NCI-H69 (cell line): ENCODE results near the gene NCOA5.
"Not testable (repeated sequence)": the region's sequence is repeated elsewhere in the genome, so short reads cannot be mapped to it uniquely, and the experiment has no call there.

Experiments used
- DNase-seq: peaks from one replicate; lab custom pipeline; 2025; lab: John Stamatoyannopoulos, UW

The NCOA5 gene

GRCh38 chr20:46120136-46120535, 30.4 kb upstream of the NCOA5 start:
- no peak for DNase-seq

DNA sequence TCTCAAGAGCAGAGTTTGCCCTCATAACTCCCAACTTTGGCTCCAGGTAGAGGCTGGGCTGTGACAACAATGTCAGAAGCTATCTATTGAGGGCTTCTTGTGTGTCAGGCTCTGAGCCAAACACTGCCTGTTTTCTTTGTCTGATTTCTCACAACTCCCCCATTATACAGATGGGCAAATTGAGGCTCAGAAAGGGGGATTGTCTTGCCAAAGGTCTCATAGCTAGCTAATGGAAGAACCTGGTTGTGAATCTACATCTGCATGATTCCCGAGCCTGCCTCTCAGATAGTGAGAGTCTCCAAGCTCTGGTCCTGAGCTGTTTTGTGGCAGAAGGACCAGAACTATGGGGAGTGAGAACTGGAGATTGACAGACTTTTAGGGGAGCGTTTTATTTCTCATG, 29.8 kb upstream of the NCOA5 start:
- no peak for DNase-seq

GRCh38 chr20:46119028-46119546, 29.3 kb upstream of the NCOA5 start:
- no peak for DNase-seq

GRCh38 chr20:46118481-46119020, 28.8 kb upstream of the NCOA5 start:
- peak; percentile 10 for DNase-seq

- DNase-seq: peak; percentile 20
Measured at GRCh38 chr20:46117704-46118467, 28.1 kb upstream of the NCOA5 start, which contains the start of gene CD40. Gene CD40, plus strand, starts transcription at chr20:46118314. Its CDS starts 30 bp downstream, at chr20:46118344.

DNA sequence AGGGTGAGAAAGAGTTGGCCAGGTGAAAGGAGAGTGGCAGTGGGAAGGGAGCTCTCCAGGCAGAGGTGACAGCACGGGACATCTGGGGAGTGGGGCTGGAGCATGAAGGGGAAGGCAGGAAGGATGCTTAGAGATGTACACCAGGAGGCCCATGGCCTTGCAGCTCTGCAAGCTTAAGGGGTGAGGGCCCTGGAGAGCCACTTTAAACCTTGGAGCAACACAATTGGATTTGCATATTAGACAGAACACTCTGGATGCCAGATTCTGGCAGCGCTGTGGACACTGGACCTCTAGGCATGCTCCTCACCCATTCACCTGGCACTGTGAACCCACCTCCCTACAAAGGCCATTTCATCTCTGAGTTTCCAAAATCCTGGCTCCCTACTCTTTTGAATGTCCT, 24.7 kb upstream of the NCOA5 start:
- DNase-seq: no peak

DNA sequence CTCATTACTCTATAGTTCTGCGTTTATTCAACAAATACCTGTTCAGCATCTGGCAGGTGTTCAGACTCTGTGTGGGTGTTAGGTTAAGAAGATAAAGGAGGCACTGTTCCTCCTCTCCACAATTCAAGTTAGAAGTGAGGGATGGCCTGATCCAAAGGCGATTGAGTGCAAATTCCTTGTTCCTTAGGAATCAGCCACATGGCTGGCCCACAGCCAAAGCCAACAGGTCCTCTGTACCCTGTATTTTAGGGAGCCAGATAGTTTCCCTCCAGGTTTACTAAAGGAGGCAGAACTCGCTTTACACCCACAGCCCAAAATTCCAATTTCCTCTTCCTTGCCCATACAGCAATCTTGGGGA, 23.3 kb upstream of the NCOA5 start:
- no peak for DNase-seq

DNA sequence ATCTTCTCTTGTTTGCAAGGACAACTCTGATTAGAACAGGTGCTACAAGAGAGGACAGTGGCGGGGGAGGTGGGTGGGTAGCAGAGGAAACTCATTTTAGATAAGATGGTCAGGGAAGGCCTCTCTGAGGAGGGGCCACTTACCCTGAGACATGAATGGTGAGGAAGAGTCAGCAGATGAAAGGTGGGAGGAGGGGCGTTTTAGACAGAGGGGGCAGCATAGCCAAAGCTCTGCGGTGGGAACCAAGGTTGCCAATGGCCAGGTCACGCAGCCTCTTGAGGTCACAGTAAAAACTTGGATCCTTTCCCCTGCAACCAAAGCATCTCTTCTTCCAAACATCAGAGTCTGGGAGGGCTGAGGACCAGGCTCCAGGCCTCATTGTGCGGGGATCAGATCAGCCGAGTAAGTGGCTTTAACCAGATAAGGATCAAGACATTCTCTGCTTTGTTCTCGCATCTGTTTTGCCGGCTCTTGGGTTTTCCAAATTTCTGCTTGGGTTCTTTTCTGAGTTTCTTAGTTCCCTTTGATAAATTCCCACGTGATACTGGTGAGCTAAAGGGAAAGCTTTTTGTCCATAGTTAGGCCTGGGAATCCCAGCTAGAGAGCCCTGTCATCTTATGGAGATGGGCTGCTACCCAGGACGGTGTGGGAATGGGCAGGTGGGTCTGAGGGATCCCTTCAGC, 22.8 kb upstream of the NCOA5 start:
- DNase-seq: no peak

- DNase-seq: no peak
Measured at GRCh38 chr20:46111836-46112212, 22.1 kb upstream of the NCOA5 start.

- DNase-seq: no peak
Measured at GRCh38 chr20:46111028-46111835, 21.5 kb upstream of the NCOA5 start.

- DNase-seq: no peak
Measured at GRCh38 chr20:46108976-46109375, 19.2 kb upstream of the NCOA5 start.

DNA sequence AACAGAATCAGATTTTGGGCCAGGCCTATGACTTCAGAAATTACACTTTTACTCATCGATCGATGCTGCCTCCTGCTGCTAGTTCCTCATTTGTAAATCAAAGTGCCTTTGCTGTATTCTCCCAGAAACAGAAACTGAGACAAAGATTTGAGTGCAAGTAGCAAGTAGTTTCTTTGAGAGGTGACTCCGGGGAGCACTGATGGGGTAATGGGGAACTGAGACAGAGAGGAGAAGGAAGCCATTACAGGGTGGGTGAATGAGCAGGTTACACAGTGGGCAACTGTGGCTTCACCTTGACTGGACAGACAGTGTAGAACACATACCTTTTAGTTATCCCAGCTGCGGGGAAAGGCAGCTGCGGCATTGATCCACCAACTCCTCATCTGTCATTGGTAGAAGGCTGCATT, 18.7 kb upstream of the NCOA5 start:
- no peak for DNase-seq

GRCh38 chr20:46107061-46107460, 17.3 kb upstream of the NCOA5 start:
- no peak for DNase-seq

- DNase-seq: no peak
Measured at GRCh38 chr20:46104262-46104661, 14.5 kb upstream of the NCOA5 start.

- DNase-seq: no peak
Measured at GRCh38 chr20:46102940-46103339, 13.2 kb upstream of the NCOA5 start.

- no peak for DNase-seq
Measured at GRCh38 chr20:46101957-46102356, 12.2 kb upstream of the NCOA5 start.

DNA sequence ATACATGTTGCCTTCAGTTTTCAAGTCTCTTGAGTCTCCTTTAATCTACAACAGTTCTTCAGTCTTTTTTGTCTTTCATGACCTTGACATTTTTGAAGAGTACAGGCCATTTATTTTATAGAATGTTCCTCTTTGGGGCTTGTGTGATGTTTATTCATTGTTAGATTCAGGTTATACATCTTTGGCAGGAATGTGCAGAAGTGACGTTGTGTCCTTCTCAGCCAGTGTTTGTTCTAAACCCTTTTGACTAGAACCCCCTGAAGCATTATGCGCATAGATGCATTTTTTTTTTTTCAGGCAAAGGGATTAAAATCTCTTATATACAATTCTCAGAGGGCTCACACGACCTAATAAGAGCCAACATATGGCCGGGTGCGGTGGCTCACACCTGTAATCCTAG, 11.2 kb upstream of the NCOA5 start:
- no peak for DNase-seq

DNA sequence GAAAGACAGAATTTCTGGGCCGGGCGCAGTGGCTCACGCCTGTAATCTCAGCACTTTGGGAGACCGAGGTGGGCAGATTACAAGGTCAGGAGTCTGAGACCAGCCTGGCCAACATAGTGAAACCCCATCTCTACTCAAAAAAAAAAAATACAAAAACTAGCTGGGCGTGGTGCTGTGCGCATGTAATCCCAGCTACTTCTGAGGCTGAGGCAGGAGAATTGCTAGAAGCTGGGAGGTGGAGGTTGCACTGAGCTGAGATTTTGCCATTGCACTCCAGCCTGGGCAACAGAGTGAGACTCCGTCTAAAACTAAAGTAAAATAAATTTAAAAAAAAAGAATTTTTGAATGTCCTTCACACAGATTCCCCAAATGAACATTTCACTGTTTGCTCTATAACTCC, 10.7 kb upstream of the NCOA5 start:
- not testable (repeated sequence) for DNase-seq

- DNase-seq: no peak
Measured at GRCh38 chr20:46099491-46100287, 9.9 kb upstream of the NCOA5 start.

GRCh38 chr20:46093531-46093930, 3.8 kb upstream of the NCOA5 start:
- no peak for DNase-seq
